Activated naive CD4-positive, alpha-beta T cell (primary cell): ENCODE results near the gene UBQLNL.

Experiments
- DNase-seq, 4 experiments: peaks; one replicate each; lab custom pipeline; 2025; lab: John Stamatoyannopoulos, UW

The UBQLNL gene

GRCh38 chr11:5516599-5516998, at the start of gene UBQLNL:
UBQLNL (minus strand) TSS chr11:5516699; CDS start chr11:5516441, 258 bp downstream.
- no peak for DNase-seq

GRCh38 chr11:5564259-5565019, 47.9 kb upstream of the UBQLNL start:
- DNase-seq, result no peak

GRCh38 chr11:5557751-5558150, 41.3 kb upstream of the UBQLNL start:
- DNase-seq, result no peak

GRCh38 chr11:5556596-5557188, 40.2 kb upstream of the UBQLNL start:
- no peak for DNase-seq

- no peak for DNase-seq
Observed at GRCh38 chr11:5553343-5553742, 36.8 kb upstream of the UBQLNL start.

- no peak for DNase-seq
Observed at GRCh38 chr11:5550440-5551095, 34.1 kb upstream of the UBQLNL start.

- no peak for DNase-seq
Observed at GRCh38 chr11:5548440-5548839, 31.9 kb upstream of the UBQLNL start, which contains the start of gene OR52H1. OR52H1 (minus strand) TSS chr11:5548540; CDS start chr11:5545505, 3,035 bp downstream.

- DNase-seq, result no peak
Observed at GRCh38 chr11:5547982-5548381, 31.5 kb upstream of the UBQLNL start.

- DNase-seq, result no peak
Observed at GRCh38 chr11:5546457-5546856, 30.0 kb upstream of the UBQLNL start.

GRCh38 chr11:5541427-5541826, 24.9 kb upstream of the UBQLNL start:
- DNase-seq, result no peak

- DNase-seq, result no peak
Observed at GRCh38 chr11:5536482-5536881, 20.0 kb upstream of the UBQLNL start.

GRCh38 chr11:5534046-5534445, 17.5 kb upstream of the UBQLNL start:
- no peak for DNase-seq

GRCh38 chr11:5531053-5531831, 14.7 kb upstream of the UBQLNL start:
- no peak for DNase-seq

- DNase-seq, result no peak
Observed at GRCh38 chr11:5528495-5528894, 12.0 kb upstream of the UBQLNL start.

- no peak for DNase-seq
Observed at GRCh38 chr11:5527716-5528115, 11.2 kb upstream of the UBQLNL start.

- DNase-seq, result no peak
Observed at GRCh38 chr11:5524756-5525155, 8.3 kb upstream of the UBQLNL start.

- DNase-seq, result no peak
Observed at GRCh38 chr11:5522308-5522707, 5.8 kb upstream of the UBQLNL start.

GRCh38 chr11:5521540-5521939, 5.0 kb upstream of the UBQLNL start:
- no peak for DNase-seq

- DNase-seq, result no peak
Observed at GRCh38 chr11:5514841-5515240, 1.7 kb downstream of the UBQLNL start.

- DNase-seq, result no peak
Observed at GRCh38 chr11:5509803-5510202, 6.7 kb downstream of the UBQLNL start, which contains the start of gene UBQLN3. UBQLN3 (minus strand) TSS chr11:5509957; CDS start chr11:5509558, 399 bp downstream.

- no peak for DNase-seq
Observed at GRCh38 chr11:5508605-5509004, 7.9 kb downstream of the UBQLNL start.

- DNase-seq, result no peak
Observed at GRCh38 chr11:5507933-5508305, 8.6 kb downstream of the UBQLNL start.
